ENCODE measurements around the gene ORM1.

DNA sequence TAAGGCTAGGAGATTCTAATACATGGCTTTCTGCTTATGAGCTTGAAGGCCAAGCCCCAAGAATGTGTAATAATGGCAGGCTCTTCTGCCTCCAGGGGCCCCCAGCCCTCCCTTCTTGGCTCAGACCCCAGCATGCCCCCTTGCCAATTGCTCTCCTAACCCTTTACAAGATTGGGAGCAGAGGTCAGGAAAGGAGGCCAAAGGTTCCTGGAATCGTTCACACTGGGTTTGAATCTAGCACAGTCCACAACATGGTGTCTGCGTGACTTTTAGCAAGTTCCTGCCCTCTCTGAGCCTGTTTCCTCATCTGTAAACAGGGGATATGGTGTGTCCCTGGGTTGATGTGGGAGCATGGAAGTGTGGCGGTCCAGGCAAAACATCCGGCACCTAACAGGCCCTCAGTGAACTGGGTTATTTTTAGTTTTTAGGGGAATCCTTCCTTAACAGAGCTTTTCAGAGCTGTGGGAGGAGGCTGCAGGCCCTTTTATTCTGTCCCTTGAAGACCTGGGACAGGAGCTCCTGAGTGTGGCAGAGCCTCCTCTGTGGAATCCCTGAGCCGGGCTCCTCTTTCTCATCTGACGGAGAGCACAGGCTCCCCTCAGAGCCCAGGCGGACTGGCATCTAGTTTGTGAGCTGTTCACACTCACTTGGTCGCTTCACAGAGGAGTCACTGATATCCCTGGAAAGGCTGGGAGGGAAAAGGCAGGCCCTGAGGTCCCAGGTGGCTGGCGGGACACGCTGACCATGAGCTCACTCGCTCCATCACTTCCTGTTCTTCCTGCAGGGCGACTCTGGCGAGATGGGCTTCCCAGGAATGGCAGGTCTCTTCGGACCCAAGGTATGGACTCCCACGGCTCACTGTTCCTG lies 23.4 kb upstream of the ORM1 start:
- TF ChIP-seq, protein P1, sequence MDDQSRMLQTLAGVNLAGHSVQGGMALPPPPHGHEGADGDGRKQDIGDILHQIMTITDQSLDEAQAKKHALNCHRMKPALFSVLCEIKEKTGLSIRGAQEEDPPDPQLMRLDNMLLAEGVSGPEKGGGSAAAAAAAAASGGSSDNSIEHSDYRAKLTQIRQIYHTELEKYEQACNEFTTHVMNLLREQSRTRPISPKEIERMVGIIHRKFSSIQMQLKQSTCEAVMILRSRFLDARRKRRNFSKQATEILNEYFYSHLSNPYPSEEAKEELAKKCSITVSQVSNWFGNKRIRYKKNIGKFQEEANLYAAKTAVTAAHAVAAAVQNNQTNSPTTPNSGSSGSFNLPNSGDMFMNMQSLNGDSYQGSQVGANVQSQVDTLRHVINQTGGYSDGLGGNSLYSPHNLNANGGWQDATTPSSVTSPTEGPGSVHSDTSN (CRISPR knock-in tag; IDR thresholded peaks at IDR 0.05) = no peak
- TF ChIP-seq BCL11A (tag by site-specific recombination; IDR thresholded peaks at IDR 0.05; ENCODE audit: low read depth) = no peak
- TF ChIP-seq HOXA7 (CRISPR knock-in tag; IDR thresholded peaks at IDR 0.05; ENCODE audit: borderline replicate concordance) = no peak
- TF ChIP-seq ZNF121 (tag by site-specific recombination; IDR thresholded peaks at IDR 0.05) = no peak
- TF ChIP-seq, protein P2, sequence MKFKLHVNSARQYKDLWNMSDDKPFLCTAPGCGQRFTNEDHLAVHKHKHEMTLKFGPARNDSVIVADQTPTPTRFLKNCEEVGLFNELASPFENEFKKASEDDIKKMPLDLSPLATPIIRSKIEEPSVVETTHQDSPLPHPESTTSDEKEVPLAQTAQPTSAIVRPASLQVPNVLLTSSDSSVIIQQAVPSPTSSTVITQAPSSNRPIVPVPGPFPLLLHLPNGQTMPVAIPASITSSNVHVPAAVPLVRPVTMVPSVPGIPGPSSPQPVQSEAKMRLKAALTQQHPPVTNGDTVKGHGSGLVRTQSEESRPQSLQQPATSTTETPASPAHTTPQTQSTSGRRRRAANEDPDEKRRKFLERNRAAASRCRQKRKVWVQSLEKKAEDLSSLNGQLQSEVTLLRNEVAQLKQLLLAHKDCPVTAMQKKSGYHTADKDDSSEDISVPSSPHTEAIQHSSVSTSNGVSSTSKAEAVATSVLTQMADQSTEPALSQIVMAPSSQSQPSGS (tag by site-specific recombination; IDR thresholded peaks at IDR 0.05; ENCODE audit: low read depth) = no peak
- TF ChIP-seq, protein P3, sequence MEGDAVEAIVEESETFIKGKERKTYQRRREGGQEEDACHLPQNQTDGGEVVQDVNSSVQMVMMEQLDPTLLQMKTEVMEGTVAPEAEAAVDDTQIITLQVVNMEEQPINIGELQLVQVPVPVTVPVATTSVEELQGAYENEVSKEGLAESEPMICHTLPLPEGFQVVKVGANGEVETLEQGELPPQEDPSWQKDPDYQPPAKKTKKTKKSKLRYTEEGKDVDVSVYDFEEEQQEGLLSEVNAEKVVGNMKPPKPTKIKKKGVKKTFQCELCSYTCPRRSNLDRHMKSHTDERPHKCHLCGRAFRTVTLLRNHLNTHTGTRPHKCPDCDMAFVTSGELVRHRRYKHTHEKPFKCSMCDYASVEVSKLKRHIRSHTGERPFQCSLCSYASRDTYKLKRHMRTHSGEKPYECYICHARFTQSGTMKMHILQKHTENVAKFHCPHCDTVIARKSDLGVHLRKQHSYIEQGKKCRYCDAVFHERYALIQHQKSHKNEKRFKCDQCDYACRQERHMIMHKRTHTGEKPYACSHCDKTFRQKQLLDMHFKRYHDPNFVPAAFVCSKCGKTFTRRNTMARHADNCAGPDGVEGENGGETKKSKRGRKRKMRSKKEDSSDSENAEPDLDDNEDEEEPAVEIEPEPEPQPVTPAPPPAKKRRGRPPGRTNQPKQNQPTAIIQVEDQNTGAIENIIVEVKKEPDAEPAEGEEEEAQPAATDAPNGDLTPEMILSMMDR (tag by site-specific recombination; IDR thresholded peaks at IDR 0.05) = no peak
- no peak for TF ChIP-seq SCRT1 (tag by site-specific recombination; IDR thresholded peaks at IDR 0.05; ENCODE audit: borderline replicate concordance)
- TF ChIP-seq TRIM28 (IDR thresholded peaks at IDR 0.05; ENCODE audit: borderline replicate concordance, low read length) = no peak
- TF ChIP-seq KLF9 (tag by site-specific recombination; IDR thresholded peaks at IDR 0.05; ENCODE audit: low read depth) = no peak
- TF ChIP-seq ZNF701 (tag by site-specific recombination; IDR thresholded peaks at IDR 0.05) = no peak
- no peak for TF ChIP-seq ZNF549 (tag by site-specific recombination; IDR thresholded peaks at IDR 0.05)
- TF ChIP-seq ZNF175 (tag by site-specific recombination; IDR thresholded peaks at IDR 0.05) = no peak
- TF ChIP-seq, protein P4, sequence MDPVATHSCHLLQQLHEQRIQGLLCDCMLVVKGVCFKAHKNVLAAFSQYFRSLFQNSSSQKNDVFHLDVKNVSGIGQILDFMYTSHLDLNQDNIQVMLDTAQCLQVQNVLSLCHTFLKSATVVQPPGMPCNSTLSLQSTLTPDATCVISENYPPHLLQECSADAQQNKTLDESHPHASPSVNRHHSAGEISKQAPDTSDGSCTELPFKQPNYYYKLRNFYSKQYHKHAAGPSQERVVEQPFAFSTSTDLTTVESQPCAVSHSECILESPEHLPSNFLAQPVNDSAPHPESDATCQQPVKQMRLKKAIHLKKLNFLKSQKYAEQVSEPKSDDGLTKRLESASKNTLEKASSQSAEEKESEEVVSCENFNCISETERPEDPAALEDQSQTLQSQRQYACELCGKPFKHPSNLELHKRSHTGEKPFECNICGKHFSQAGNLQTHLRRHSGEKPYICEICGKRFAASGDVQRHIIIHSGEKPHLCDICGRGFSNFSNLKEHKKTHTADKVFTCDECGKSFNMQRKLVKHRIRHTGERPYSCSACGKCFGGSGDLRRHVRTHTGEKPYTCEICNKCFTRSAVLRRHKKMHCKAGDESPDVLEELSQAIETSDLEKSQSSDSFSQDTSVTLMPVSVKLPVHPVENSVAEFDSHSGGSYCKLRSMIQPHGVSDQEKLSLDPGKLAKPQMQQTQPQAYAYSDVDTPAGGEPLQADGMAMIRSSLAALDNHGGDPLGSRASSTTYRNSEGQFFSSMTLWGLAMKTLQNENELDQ (tag by site-specific recombination; IDR thresholded peaks at IDR 0.05; ENCODE audit: low read depth) = no peak
- TF ChIP-seq ZFP41 (tag by site-specific recombination; IDR thresholded peaks at IDR 0.05; ENCODE audit: borderline replicate concordance) = no peak

Data from HEK293 (cell line).